HG03378 (cell line): ENCODE measurements around the gene GOLIM4.
A peak's percentile ranks its signal among the peaks of the same experiment; 100 is the strongest.
"Not testable (repeated sequence)": the region's sequence is repeated elsewhere in the genome, so short reads cannot be mapped to it uniquely, and the experiment has no call there.

Experiments used
- ATAC-seq: cut with Tn5 transposase; IDR thresholded peaks from one replicate; pipeline ENCODE4 v1.9.1; 2021; ENCODE audit warnings: mild to moderate bottlenecking, moderate library complexity; ENCODE audit not compliant: unreplicated experiment

The GOLIM4 gene

DNA sequence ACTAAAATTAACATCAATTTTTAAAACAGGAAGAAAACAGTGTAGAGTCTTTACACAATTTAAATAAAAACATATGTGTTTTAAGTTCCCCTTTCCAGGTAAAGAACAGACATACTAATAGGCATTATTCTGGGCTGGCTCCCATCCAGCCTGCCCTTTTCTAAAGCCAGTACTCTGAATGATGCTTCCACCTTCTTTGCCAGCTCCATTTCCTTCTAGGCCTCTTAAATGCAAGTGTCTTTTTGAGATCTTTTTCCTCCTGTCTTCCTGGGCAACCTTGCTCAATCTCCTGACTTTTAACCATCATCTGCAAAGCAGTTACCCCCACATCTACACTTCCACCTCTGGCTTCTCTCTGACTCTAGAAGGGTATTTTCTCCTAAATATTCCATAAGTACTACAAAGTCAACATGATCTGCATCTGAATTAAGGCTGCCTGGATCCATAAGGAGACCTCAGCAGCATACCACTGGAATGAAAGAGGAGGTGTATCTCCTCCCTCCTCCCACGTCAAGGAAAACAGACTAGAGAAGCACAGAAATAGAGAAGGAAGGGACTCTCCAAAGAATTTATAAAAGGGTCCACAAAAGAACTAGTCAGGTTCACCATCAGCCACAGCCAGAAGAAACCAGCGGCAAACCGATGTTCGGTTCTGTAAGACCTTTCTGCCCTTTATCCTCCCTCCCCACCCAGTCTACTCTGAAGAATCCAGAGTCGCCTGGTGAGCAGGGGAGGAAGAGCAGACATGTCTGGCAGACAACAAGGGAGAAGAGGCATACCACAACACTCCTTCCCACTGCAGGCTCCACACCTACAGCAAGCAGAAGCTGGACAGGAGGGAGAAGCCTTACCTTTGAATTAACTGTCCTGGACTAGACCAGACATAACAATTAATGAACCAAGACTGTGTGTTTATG is 47.1 kb downstream of the GOLIM4 start:
- no peak for ATAC-seq

DNA sequence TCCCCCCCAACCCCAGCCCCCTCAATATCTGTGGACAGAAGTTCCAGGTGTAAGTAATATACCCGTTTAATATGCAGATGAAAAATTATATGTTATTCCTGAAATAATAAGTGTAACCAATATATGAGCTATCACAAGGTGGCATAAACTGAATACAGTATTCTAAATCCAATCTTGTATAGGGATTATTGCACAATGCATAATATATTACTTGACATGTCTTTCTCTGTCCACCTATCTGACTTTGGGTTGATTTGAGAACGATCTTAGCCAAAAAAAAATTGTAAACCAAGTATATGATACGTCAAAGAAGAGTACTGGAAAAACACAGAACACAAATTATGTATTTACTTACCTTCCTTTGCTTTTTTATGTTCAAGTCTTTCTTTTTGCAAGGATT is 47.8 kb downstream of the GOLIM4 start:
- ATAC-seq: no peak

DNA sequence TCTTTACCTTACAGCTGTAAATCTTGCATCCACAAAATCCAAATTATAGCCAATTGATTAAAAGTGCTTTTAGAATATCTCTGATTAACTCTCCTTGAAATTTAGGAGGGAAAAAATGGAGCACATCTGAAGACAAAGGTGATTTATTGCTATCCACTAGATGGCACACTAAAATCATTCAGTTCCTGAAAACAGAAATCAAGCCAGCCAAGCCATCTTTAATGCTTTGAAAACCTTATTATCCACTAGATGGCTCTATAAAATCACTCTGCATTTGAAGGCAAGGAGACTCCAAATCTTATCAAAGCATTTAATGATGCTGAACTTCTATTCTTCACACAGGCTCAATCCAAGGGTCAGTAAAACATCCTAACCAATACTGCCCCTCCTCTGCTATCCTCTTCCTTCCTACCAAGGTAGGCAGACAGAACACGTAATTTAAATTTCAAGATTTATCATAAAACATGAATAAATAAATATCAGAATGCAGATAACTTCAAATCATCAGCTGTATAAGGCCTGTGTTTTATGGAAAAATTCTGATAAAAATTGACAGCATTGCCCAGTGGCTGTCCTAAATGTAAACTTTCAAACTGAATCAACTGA is 48.4 kb downstream of the GOLIM4 start:
- peak; percentile 82 for ATAC-seq

DNA sequence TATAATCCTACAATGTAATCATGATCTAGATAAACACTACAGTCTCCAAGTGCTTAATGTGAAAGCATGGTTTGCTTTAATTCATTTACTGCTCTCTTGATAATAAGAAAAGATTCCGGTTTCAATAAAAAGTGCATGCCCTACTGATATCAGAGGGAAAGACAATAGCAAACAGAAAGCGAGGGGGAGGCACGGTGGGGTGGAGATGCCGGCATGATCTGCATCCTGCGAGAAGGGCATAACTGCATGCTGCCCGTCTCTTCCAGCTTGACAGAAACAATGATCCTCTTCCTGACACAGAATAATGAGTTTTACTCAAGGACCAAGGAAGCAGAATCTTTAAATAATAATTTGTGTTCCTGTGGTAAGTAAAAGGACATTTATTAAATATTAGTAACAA is 51.7 kb downstream of the GOLIM4 start:
- ATAC-seq: no peak

DNA sequence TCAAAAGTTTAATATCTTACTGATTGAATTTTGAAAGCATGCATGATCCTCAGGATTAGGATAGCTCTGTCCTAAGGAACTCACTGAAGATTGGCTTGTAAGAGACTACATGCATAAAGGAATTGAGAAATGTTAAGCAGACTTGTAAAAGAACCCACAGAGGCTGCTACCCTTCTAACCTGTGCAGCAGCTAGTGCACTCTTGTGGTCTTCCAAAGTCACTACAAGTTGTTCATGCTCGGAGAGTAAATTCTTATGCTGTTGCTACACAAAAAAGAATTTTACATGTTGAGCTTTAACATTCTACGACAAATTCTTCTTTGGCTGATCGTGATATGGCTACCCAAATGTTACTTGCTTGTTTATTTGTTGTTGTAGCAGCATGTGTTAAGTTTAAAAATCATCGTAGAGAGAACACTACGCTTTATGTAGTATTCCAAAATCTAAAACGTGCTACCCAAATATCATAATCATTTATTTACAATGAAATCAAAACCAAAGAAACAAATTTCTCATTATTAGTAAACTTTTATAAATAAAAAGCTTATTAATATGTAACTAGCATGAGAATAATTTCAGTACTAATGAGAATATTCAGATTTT is 55.0 kb downstream of the GOLIM4 start:
- peak; percentile 85 for ATAC-seq

DNA sequence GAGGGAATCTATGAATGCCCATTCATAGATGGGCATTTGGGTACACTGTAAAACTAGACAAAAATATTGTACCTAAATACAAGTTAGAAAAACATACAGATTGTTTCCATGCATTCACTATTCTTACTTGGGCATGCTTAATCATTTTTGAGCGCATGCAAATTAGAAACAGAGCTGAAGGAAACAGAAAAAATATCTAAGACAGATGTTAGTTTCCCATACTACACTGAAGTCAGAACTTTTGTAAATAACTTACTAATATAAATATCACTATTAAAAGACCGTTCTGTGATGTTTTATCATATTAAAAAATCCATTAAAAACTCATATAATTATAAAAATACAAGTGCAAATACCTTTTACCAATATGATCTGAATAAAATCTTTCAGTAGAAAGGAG is 58.7 kb downstream of the GOLIM4 start:
- ATAC-seq: no peak

DNA sequence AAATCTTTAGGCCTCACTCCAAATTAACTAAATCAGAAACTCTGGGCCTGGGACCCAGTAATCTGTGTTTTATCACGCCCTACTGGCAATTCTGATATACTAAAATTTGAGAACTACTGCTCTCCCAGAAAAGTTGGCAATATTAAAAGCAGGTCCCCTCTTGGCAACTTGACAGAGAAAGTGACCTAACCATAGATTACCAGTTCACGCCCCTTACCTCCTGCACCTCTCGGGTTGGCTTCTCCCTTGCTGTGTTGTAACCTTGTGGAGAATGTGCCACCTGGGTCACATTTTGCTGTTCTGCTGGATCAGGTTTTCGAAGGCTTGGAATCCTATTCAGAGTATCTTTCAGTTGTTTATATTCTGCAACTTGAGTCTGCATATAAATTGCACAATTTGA is 59.1 kb downstream of the GOLIM4 start:
- no peak for ATAC-seq

DNA sequence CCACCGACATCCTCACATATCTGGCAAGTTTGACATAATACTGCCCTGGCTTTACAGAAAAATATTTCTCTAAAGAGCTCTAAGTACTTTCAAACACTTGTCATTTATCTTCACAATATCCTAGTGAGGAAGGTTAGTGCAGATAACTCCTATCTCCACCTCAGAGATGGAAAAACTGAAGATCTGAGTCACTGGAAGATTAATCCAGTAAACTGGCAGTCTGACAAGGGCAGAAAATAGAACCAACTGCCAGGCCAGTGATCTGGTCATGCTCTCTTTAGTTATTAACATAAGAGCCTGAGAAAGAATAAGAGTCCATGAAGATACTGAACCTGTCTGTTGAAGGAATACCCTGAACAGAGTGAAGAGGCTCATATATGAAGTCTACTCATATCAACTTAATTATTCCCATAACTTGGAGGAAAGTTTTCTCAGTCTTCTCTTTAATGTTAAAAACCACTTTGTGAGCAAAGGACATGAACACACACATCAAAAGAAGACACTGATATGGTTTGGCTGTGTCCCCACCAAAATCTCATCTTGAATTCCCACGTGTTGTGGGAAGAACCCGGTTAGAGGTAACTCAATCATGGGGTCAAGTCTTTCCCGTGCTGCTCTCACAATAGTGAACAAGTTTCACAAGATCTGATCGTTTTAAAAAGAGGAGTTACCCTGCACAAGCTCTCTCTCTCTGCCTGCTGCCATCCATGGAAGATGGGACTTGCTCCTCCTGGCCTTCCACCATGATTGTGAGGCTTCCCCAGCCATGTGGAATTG is 61.4 kb downstream of the GOLIM4 start:
- no peak for ATAC-seq

DNA sequence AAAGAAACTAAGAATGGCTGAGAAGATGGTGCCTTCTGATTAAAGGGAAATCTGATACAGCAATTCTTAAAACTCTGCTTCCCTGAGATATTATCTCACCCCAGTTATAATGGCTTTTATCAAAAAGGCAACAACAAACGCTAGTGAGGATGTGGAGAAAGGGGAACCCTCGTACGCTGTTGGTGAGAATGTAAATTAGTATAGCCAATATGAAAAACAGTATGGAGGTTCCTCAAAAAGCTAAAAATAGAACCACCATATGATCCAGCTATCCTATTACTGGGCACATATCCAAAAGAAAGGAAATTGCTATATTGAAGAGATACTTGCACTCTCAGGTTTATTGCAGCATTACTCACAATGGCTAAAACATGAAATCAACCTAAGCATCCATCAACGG is 65.1 kb downstream of the GOLIM4 start:
- ATAC-seq: no peak

DNA sequence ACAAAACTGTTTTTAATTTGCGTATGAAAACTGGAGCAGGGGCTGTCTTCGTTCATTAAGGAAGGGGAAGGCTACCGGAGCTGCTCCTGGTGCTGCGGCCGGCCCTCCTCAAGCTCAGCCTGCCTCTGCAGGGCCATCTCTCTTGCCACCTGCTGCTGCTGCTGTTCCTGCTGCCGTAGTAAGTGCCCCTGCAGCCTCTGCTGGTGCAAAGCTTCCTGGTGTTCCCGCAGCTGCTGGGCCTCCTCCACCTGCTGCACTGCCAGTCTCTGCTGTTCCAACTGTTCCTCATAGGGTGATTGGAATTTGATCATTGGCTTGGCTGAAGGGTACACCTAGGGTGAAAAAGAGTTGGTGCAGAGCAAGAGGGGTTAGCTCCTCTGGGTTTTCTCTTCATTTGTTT is 66.0 kb downstream of the GOLIM4 start:
- ATAC-seq: no peak

DNA sequence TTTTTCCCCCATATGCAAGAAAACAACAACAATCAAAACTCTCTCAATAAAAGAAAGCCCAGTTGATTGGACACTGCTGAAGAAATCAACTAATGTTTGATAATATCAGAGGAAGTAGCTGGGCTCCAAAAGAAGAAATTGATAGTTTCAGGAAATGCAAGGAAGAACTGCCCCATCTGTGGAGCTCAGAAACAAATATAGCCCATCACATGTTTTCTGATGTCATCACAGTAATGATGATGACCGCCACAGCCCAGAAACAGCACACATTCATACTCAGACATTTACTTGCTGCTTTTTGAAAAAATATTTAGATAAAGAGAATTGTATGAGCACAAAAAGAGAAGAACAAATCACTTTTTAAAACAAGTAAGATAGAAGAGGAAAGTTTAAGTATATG is 67.6 kb downstream of the GOLIM4 start:
- ATAC-seq: no peak

DNA sequence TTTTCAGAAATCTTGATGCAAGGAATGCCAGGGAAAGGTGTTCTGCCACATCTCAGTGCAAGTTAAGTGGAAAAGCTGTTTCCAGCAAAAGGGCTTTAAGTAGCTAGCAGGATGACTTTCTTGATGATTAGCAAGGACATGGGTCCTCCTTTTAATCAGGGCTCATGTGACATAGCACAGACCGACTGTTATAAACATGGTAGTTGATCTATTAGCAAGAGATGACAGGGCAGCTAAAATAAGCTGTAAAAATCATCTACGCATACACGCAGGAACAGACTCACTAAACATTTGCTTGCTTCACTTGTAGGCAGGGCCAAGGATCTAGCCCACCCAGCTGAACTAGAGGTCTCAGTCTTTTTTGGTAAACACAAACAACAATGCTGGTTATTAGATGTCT is 69.0 kb downstream of the GOLIM4 start:
- ATAC-seq: no peak

DNA sequence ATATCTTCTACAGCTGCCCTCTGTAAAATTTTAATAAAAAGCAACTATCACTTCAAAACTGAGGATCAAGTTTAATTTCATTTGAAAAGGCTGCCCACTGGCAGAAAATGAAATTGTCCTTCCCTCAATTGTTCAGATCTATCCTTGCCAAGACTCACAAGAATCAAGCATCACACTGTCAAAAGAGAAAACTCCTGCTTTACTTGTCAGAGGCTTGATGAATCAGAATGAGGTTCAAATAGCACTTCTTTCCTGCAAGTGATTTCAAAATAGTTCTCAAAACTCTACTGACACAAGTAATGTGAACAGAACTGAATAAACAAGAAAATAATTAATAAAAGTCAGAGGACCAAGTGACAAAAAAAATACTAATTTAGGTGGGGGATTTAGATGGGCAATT is 70.6 kb downstream of the GOLIM4 start:
- ATAC-seq: no peak

DNA sequence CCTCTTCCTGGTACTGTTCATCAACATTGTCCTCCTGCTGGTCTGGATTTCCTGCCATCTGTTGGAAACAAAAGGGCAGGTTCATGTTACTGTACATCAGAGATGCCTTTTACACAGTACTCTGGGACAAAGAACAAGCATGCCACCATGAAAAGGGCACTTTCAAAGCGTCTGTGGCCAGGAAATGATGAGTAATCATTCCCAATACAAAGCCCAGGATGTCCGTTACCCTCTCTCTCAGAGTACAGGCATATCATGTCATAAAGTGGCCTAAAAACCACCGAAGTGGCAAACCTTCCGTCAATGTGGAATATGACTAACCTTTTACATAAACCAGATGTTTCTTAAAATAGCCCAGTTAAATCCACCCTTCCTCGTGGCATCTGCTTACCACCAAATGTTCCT is 71.2 kb downstream of the GOLIM4 start:
- ATAC-seq: peak; percentile 47

DNA sequence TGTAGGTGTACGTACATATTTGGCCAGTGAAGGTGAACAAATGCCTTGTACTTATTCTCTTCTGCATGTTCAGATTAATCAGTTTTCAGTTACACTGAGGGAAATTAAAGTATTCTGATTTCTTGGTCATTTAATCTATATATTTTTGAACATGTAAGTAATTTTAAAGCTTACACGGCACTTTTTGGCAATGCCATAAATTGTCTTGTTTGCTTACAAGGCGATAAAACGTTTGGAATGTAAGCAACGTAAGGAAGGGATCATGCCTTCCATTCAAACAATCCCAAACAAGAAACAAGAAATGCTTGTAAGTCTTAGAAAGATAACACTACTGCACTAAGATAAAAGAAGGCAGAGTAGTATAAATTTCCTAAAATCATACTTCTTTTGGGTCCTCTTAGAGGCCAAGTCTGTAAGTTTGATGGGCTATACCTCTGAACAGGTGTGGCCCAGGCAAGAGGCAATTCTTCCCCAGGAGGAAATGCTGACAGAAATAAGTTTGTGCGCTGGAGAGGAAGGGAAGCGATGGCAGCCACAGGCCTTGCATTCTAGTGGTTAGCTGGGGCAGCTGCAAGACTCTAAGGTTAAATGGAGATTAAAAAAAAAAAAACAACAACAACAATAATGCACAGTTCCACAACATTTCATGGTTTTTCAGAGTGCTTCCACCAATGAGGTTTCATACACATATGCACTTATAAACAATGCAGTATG is 73.8 kb downstream of the GOLIM4 start:
- ATAC-seq: no peak

DNA sequence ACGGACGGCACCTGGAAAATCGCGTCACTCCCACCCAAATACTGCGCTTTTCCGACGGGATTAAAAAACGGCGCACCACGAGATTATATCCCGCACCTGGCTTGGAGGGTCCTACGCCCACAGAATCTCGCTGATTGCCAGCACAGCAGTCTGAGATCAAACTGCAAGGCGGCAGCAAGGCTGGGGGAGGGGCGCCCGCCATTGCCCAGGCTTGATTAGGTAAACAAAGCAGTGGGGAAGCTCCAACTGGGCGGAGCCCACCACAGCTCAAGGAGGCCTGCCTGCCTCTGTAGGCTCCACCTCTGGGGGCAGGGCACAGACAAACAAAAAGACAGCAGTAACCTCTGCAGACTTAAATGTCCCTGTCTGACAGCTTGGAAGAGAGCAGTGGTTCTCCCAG is 84.4 kb downstream of the GOLIM4 start:
- not testable (repeated sequence) for ATAC-seq

DNA sequence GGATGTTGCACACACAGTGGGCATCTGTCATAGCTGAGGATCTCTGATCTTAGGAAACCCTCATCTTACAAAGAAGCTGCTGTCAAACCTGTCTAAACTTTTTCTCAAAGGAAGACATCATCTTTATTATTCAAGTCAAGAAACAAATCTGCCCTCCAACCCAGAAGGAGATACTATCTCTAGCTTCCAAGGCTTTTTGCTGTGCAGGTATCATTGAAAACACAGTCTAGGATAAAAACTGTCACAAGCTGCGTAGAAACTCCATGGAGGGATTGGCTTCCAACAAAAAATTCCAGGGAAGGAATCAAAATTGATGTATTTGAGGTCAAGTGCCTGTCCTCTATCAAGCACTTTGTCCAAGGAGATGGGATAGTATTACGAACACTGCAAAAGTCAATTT is 89.1 kb downstream of the GOLIM4 start:
- no peak for ATAC-seq

DNA sequence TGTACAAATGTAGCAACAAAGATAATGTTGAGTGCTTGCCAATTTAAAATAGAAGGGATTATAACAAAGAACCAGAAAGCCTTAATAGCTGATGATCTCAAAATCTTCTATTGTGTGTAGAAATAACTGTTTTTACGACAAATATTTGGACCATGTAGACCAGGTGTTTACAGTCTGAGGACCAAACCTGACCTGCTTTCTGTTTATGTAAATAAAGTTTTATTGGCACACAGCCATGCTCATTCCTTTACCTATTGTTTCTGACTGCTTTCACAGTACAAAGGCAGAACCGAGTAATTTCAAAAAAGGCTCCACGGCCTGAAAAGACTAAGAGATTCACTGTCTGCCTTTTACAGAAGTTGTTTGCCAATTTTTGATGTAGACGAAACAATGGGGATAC is 91.8 kb downstream of the GOLIM4 start:
- ATAC-seq: no peak

DNA sequence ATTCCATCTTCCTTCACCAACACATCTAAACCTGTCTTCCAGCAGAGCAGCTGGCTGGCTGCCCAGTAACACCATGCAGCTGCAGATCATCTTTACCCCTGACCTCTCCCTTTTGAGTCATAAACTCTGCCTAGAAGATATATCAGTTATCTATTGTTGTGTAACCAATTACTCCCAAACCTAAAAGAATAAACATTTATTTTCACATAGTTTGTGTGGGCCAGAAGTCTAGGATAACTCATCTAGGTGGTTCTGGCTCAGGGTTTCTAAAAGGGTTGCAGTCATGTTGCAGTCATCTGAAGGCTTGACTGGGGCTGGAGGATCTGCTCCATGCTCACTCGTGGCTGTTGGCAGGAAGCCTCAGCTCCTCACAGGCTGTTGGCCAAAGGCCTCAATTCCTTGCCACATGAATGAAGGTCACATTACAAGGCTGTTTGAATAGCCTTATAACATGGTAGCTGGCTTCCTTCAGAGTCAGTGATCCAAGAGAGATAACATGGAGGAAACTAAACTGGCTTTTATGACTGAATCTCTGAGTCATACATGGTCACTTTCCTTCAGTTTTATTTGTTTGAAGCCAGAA is 92.8 kb downstream of the GOLIM4 start:
- ATAC-seq: no peak

DNA sequence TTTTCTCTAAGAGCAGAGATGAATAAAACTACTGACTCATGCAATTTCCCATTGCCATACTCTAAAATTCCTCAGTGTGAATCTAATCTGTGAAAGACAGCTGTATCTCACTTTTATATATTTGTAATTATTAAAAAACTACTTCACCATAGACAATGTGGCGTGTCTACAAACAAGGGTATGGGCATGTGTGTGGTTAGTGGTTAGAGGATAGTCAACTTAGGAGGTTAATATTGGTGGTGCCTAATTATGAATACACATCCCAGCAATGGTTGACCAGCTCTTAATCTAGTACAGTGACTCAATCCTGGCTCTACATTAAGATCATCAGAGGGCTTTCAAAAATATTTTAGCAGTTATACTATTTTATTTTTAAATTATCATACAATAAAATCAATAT is 94.5 kb downstream of the GOLIM4 start:
- no peak for ATAC-seq
